Esophagus muscularis mucosa (tissue), 4 donors: ENCODE data around the gene PLCG2. TPM values are rescaled to one million over a fixed set of nuclear protein-coding genes. Genes with fewer than 3 reads are reported as not detected.

Experiments used
- DNase-seq: peaks from one replicate; pipeline ENCODE4 v3.0.0-alpha.2; 2017; ENCODE audit errors: extremely low spot score
- H3K27ac ChIP-seq, 4 donors: fragments of 200-600 bp; sonication (generic); replicated peaks in 1 of 4; 1 replicate in 3 of 4; 2 replicates in 1 of 4; pipeline ENCODE4 v1.5.1; 2016 to 2019; ENCODE audit warnings: mild to moderate bottlenecking in 1 of 4
- H3K27me3 ChIP-seq, 4 donors: fragments of 200-600 bp; sonication (generic); one replicate each; pipeline versions ENCODE4 v1.5.1 to v1.6.0; 2016 to 2019
- H3K36me3 ChIP-seq, 4 donors: fragments of 200-600 bp; sonication (generic); one replicate each; pipeline ENCODE4 v1.5.1; 2016 to 2019
- H3K4me1 ChIP-seq, 4 donors: fragments of 200-600 bp; sonication (generic); one replicate each; pipeline ENCODE4 v1.5.1; 2016 to 2019
- H3K4me3 ChIP-seq, 4 donors: fragments of 200-600 bp; sonication (generic); 1 replicate in 2 of 4; 2 replicates in 2 of 4; pipeline ENCODE4 v1.5.1; 2016 to 2019; ENCODE audit warnings: mild to moderate bottlenecking in 4 of 4, moderate library complexity in 1 of 4
- H3K9me3 ChIP-seq, 4 donors: fragments of 200-600 bp; sonication (generic); 1 replicate in 3 of 4; 2 replicates in 1 of 4; pipeline ENCODE4 v1.5.1; 2016 to 2019
- EP300 ChIP-seq: sonication (generic); formaldehyde crosslinking; IDR thresholded peaks from one replicate; pipeline ENCODE4 v1.6.1; 2017; ENCODE audit warnings: antibody characterized with exemption
- POLR2A ChIP-seq: fragments of 450-650 bp; IDR thresholded peaks from one replicate; pipeline ENCODE4 v1.6.1; 2017; ENCODE audit warnings: antibody characterized with exemption, moderate library complexity, mild to moderate bottlenecking, low read depth
- POLR2AphosphoS5 ChIP-seq, 2 donors: sonication (generic); formaldehyde crosslinking; IDR thresholded peaks; one replicate each; pipeline ENCODE4 v1.6.1; 2017; ENCODE audit warnings: antibody characterized with exemption in 2 of 2
- WGBS: methylation state at CpG from one replicate; pipeline ENCODE4 v1.1.5; 2018; 5-methylcytosine and 5-hydroxymethylcytosine counted together
- intact Hi-C: fragments of 100-400 bp; cut with DNase I; formaldehyde crosslinking; loops from one replicate; pipeline ENCODE4 v1.15.1; 2023
- total RNA-seq, 4 donors: library from RNA; depleted of rRNA; stranded (reverse); fragments of >200 nt; gene quantifications; one replicate each; pipeline versions ENCODE4 v1.1.0 to v1.2.1, GENCODE V29; 2016
- TF ChIP-seq, protein P1 (sequence below), 3 experiments: fragments of 200-600 bp in 2 of 3; fragments of 450-650 bp in 1 of 3; sonication (generic) in 2 of 3; IDR thresholded peaks; one replicate each; pipeline ENCODE4 v1.5.1; 2017 to 2019; ENCODE audit warnings: antibody characterized with exemption in 3 of 3, mild to moderate bottlenecking in 2 of 3, moderate library complexity in 1 of 3

Gene PLCG2
- total RNA-seq, 4 donors from 2014 or later, result 7.1 to 11.3 (median 9.9) TPM

GRCh38 chr16:81945665-81946064 lies 166.6 kb downstream of the PLCG2 start:
- H3K9me3 ChIP-seq, result no peaks in the 10 kb centered on the region
- no peaks in the 10 kb centered on the region for H3K27me3 ChIP-seq
- no peak for DNase-seq
- H3K4me3 ChIP-seq, result no peak overlapping the region
- WGBS, result 75% methylated on average over 1 of the region's 1 CpG
- H3K4me1 ChIP-seq, result no peaks in the 10 kb centered on the region
- H3K27ac ChIP-seq, result no peak overlapping the region
- no peak for TF ChIP-seq POLR2A
- no peak for TF ChIP-seq POLR2AphosphoS5 (IDR thresholded peaks at IDR 0.05)
- TF ChIP-seq, protein P1, sequence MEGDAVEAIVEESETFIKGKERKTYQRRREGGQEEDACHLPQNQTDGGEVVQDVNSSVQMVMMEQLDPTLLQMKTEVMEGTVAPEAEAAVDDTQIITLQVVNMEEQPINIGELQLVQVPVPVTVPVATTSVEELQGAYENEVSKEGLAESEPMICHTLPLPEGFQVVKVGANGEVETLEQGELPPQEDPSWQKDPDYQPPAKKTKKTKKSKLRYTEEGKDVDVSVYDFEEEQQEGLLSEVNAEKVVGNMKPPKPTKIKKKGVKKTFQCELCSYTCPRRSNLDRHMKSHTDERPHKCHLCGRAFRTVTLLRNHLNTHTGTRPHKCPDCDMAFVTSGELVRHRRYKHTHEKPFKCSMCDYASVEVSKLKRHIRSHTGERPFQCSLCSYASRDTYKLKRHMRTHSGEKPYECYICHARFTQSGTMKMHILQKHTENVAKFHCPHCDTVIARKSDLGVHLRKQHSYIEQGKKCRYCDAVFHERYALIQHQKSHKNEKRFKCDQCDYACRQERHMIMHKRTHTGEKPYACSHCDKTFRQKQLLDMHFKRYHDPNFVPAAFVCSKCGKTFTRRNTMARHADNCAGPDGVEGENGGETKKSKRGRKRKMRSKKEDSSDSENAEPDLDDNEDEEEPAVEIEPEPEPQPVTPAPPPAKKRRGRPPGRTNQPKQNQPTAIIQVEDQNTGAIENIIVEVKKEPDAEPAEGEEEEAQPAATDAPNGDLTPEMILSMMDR (IDR thresholded peaks at IDR 0.05), result no peak
- TF ChIP-seq EP300, result no peak
- peaks cover 0 to 20% (median 7%) of the 10 kb centered on the region in 4 donors for H3K36me3 ChIP-seq
- intact Hi-C loops, result no loop called here

- 94% methylated on average over 5 of the region's 5 CpGs for WGBS
- Histone ChIP-seq H3K4me1 (no peaks in the 10 kb centered on the region), H3K9me3 (peaks cover 0 to 5% (median 4%) of the 10 kb centered on the region in 4 donors), H3K36me3 (peaks cover 0 to 20% (median 7%) of the 10 kb centered on the region in 4 donors), H3K27me3 (no peaks in the 10 kb centered on the region), H3K27ac (no peak overlapping the region), H3K4me3 (no peak overlapping the region)
- TF ChIP-seq, protein P1 (IDR thresholded peaks at IDR 0.05), result no peak
- TF ChIP-seq POLR2A (no peak), POLR2AphosphoS5 (IDR thresholded peaks at IDR 0.05) (no peak), EP300 (no peak)
- DNase-seq, result peak; percentile 68
- intact Hi-C loops, result no loop called here
These were observed 167.1 kb downstream of the PLCG2 start for GRCh38 chr16:81946206-81946605.

GRCh38 chr16:81951564-81951963 lies 172.5 kb downstream of the PLCG2 start:
- peaks cover 0 to 11% (median 5%) of the 10 kb centered on the region in 4 donors for H3K36me3 ChIP-seq
- 58% methylated on average over 2 of the region's 2 CpGs for WGBS
- no peak for DNase-seq
- H3K4me3 ChIP-seq, result no peak overlapping the region
- intact Hi-C loops, result no loop called here
- TF ChIP-seq POLR2A, result no peak
- TF ChIP-seq POLR2AphosphoS5 (IDR thresholded peaks at IDR 0.05), result no peak
- no peak for TF ChIP-seq EP300
- TF ChIP-seq, protein P1 (IDR thresholded peaks at IDR 0.05), result no peak
- no peaks in the 10 kb centered on the region for H3K27me3 ChIP-seq
- no peaks in the 10 kb centered on the region for H3K4me1 ChIP-seq
- H3K27ac ChIP-seq, result no peak overlapping the region
- peaks cover 0 to 22% (median 10%) of the 10 kb centered on the region in 4 donors for H3K9me3 ChIP-seq

GRCh38 chr16:81956213-81956948 lies 177.3 kb downstream of the PLCG2 start:
- H3K27ac ChIP-seq, result no peak overlapping the region
- 81% methylated on average over 9 of the region's 9 CpGs for WGBS
- H3K4me1 ChIP-seq, result no peaks in the 10 kb centered on the region
- intact Hi-C loops, result no loop called here
- H3K4me3 ChIP-seq, result no peak overlapping the region
- TF ChIP-seq, protein P1 (IDR thresholded peaks at IDR 0.05), result no peak
- TF ChIP-seq POLR2AphosphoS5 (IDR thresholded peaks at IDR 0.05) (no peak), EP300 (no peak), POLR2A (no peak)
- DNase-seq, result no peak
- peaks cover 0 to 15% (median 4%) of the 10 kb centered on the region in 4 donors for H3K9me3 ChIP-seq
- peaks cover 0 to 9% (median 3%) of the 10 kb centered on the region in 4 donors for H3K36me3 ChIP-seq
- H3K27me3 ChIP-seq, result no peaks in the 10 kb centered on the region
